ENCODE data around the gene SLC25A20. TPM values are rescaled to one million over a fixed set of nuclear protein-coding genes. Genes with fewer than 3 reads are reported as not detected.

The SLC25A20 gene
- polyA plus RNA-seq, 2 of the 4 experiments (the other 2 are of a cell fraction), result 13.5 to 22.4 TPM

DNA sequence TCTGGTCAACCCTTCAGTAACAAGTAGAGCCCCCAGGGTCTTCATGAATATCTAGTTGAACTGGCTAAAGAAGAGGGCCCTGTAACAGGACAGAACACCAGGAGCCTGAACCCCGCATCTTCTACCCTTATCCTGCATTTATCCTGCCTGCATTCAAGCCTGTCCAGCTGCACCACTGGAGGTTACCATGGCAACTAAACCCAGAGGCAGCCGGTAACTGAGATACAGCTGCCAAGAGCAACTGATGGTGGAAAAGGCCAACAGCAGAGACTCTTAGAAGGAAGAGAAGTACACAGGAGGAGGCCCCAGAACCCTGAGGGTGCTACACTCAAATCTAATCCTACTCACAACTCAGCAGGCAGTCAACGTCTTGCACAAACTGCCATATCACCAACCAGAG, 47.3 kb downstream of the SLC25A20 start (continued):
- TF ChIP-seq PHF8 (IDR thresholded peaks at IDR 0.05; ENCODE audit: borderline replicate concordance, low read depth) (no peak), FOXS1 (CRISPR knock-in tag; IDR thresholded peaks at IDR 0.05) (no peak), ZSCAN20 (CRISPR knock-in tag; IDR thresholded peaks at IDR 0.05) (no peak)

- 89% methylated on average over 8 of the region's 8 CpGs for WGBS (ENCODE audit: missing lambda C conversion rate)
- Histone ChIP-seq H3K4me1 (peaks cover 15% of the 10 kb centered on the region), H3K4me2 (no peak overlapping the region; the same call in 2 of the 3 replicates), H3K4me3 (no peak overlapping the region), H3K9me3 (no peaks in the 10 kb centered on the region), H3K27ac (no peak overlapping the region)
- DNase-seq (ENCODE audit: low read depth in 1 of 2, low spot score in 1 of 2) (no peak), ATAC-seq (no peak), FAIRE-seq (no peak)
- POLR2A ChIA-PET, result no interaction called here
- no peak for TF ChIP-seq KDM5A (IDR thresholded peaks at IDR 0.05)
- no peak for TF ChIP-seq CBX8 (IDR thresholded peaks at IDR 0.05)
- no peak for TF ChIP-seq KDM1A (IDR thresholded peaks at IDR 0.05; ENCODE audit: low read depth)
- TF ChIP-seq NPAS2 (CRISPR knock-in tag; IDR thresholded peaks at IDR 0.05; ENCODE audit: borderline replicate concordance), result no peak
- no peak for TF ChIP-seq HOXB13 (CRISPR knock-in tag; IDR thresholded peaks at IDR 0.05; ENCODE audit: low read depth)
- TF ChIP-seq FOSB (CRISPR knock-in tag; IDR thresholded peaks at IDR 0.05), result no peak
- CTCF ChIA-PET, result no interaction called here
Measured at GRCh38 chr3:48848816-48849515, 49.7 kb downstream of the SLC25A20 start.

- H3K4me2 ChIP-seq, result peak within 1 kb of the TSS; percentile 91
- peak within 1 kb of the TSS; percentile 74 for H3K4me3 ChIP-seq
- TF ChIP-seq ESRRA (IDR thresholded peaks at IDR 0.05; ENCODE audit: borderline replicate concordance, low read length), result no peak
- peak in 1 of 2 experiments; percentile 71; a peak in 3 of 5 replicates for TF ChIP-seq JUN (IDR thresholded peaks at IDR 0.05)
- TF ChIP-seq REST (IDR thresholded peaks at IDR 0.05), result no peak
- TF ChIP-seq KDM5A (IDR thresholded peaks at IDR 0.05), result no peak
- no peak for TF ChIP-seq KDM1A (IDR thresholded peaks at IDR 0.05; ENCODE audit: low read depth)
- no peak for TF ChIP-seq EHF (CRISPR knock-in tag; IDR thresholded peaks at IDR 0.05)
- TF ChIP-seq POLR2A (IDR thresholded peaks at IDR 0.05; ENCODE audit: low read length), result peak; percentile 71
- TF ChIP-seq RARB (CRISPR knock-in tag; IDR thresholded peaks at IDR 0.05), result no peak
- TF ChIP-seq CTCF (IDR thresholded peaks at IDR 0.05), result no peak
- 7% methylated on average over 18 of the region's 81 CpGs for WGBS (ENCODE audit: missing lambda C conversion rate)
- no peak for FAIRE-seq
- DNase-seq (ENCODE audit: low read depth in 1 of 2, low spot score in 1 of 2), result peak; percentile 84 to 85
- H3K27ac ChIP-seq, result peak within 1 kb of the TSS; percentile 80 to 90
- ChIA-PET POLR2A (interaction anchor here (0.6 to 1.8 kb wide), 4 partner anchors 13 to 130 kb away, joined by 3 to 5 read pairs (median 4); partner anchors contain the start of gene SLC25A20), CTCF (interaction anchor here (0.9 to 1.6 kb wide), 4 partner anchors 9 to 66 kb away, joined by 3 to 4 read pairs (median 3); no protein-coding TSS in a partner anchor)
- H3K9me3 ChIP-seq, result no peaks in the 10 kb centered on the region
- peak; percentile 93 for ATAC-seq
- H3K4me1 ChIP-seq, result peaks cover 15% of the 10 kb centered on the region
Measured at GRCh38 chr3:48847504-48848423, 50.9 kb downstream of the SLC25A20 start, which contains the start of gene PRKAR2A. Gene PRKAR2A, minus strand, starts transcription at chr3:48847874. Its CDS starts 278 bp downstream, at chr3:48847596.

Measured in A549 (cell line).